ENCODE measurements around the gene PAQR5.

DNA sequence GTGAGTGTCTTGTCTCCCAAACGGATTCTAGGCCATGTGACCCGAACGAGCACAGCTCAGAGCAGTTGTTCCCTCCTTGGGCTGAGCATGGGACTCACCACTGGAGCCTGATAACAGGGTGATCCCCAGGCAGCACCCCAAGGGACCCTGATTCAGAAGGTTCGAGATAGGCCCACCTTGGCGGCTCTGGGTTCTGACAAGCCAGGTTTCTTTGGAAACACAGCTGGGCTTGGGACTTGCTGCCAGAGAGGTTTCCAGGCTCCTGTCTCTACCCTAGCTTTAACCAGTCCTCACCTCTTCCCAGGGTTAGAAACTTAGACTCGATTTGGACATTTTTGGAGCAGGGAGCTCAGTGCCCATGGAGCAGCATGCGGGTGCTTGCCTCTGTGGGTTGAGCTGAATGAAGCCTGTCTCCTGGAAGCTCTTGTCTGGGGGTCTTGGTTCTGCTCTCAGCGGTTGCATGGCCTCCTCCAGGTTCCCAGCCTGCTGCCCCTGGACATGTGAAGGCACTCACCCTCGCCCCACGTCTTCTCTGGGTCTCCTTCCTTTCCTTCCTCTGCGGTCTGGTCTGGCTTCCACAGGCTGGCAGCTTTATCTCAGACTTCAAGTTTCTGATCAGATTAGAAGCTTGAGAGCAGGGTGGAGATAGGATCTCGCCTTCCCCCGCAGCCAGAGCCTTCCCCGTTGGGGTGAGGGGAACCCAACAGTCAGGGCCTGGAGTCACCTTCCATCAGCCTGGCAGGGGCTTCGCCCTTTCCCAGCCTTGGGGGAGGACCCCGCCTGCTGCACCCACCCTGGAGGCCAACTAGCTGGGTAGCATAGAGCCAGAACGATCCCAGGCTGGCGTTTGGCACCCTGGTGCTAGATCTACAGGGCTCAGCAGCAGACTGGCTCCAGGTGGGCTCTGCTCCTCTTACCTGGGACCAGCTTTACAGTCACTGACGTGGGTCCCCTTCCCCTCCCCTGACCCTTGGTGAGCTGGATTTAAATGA is 21.0 kb downstream of the PAQR5 start:
- TF ChIP-seq POLR2A (IDR thresholded peaks at IDR 0.05) (no peak), POLR2AphosphoS5 (IDR thresholded peaks at IDR 0.05) (no peak)
- TF ChIP-seq, protein P1, sequence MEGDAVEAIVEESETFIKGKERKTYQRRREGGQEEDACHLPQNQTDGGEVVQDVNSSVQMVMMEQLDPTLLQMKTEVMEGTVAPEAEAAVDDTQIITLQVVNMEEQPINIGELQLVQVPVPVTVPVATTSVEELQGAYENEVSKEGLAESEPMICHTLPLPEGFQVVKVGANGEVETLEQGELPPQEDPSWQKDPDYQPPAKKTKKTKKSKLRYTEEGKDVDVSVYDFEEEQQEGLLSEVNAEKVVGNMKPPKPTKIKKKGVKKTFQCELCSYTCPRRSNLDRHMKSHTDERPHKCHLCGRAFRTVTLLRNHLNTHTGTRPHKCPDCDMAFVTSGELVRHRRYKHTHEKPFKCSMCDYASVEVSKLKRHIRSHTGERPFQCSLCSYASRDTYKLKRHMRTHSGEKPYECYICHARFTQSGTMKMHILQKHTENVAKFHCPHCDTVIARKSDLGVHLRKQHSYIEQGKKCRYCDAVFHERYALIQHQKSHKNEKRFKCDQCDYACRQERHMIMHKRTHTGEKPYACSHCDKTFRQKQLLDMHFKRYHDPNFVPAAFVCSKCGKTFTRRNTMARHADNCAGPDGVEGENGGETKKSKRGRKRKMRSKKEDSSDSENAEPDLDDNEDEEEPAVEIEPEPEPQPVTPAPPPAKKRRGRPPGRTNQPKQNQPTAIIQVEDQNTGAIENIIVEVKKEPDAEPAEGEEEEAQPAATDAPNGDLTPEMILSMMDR (IDR thresholded peaks at IDR 0.05) = no peak
